Measurements from ENCODE around the gene CALHM5.
A peak's percentile ranks its signal among the peaks of the same experiment; 100 is the strongest.

The CALHM5 gene

DNA sequence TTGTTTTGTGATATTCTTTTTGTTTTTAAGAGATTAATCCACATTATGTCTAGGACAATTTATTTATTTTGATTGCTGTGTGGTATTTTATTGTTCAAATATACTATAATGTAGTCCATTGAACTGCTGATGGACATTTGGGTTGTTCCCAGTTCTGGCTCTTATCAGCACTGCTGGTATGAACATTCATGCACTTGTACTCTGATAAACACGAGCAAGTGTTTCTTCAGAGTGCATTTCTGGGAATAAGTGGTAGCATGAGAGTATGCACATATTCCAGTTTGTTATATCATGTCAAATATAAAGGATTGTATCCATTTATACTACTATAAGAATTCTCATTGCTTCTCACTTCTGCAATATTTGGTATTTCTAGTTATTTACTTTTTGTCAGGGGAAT lies 43.1 kb upstream of the CALHM5 start:
- no peak for TF ChIP-seq CTCF (conservative IDR thresholded peaks at IDR 0.05; ENCODE audit: control insufficient read depth, insufficient read depth, low read depth, low read length)
- DNase-seq (ENCODE audit: low read depth) = no peak
- no peak overlapping the region for H3K4me3 ChIP-seq (ENCODE audit: control insufficient read depth, low read depth, low read length)

DNA sequence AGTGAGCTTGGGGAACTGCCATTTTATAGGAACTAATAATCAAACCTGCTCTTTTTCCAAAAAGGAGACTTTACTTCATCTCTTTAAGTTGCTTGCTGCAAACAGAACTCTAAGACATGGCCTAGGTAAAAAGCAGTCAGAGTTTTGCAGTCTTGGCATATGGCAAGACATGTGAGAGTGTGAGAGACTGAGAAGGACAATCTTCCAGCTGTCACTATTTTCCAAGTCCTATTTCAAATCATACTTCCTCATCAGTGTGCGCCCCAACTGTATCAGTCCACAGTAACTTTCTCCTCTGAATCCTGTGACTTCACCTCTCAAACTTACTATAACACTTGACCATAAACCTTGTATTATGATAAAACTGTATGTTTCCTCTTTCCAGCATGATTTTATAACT lies 39.9 kb upstream of the CALHM5 start:
- DNase-seq (ENCODE audit: low read depth) = no peak
- no peak for TF ChIP-seq CTCF (conservative IDR thresholded peaks at IDR 0.05; ENCODE audit: control insufficient read depth, insufficient read depth, low read depth, low read length)

GRCh38 chr6:116472706-116473105 lies 38.7 kb upstream of the CALHM5 start:
- no peak for DNase-seq (ENCODE audit: low read depth)
- no peak overlapping the region for H3K4me3 ChIP-seq (ENCODE audit: control insufficient read depth, low read depth, low read length)
- TF ChIP-seq CTCF (conservative IDR thresholded peaks at IDR 0.05; ENCODE audit: control insufficient read depth, insufficient read depth, low read depth, low read length) = no peak

More for the DNA sequence above, 39.9 kb upstream of the CALHM5 start:
- H3K4me3 ChIP-seq (ENCODE audit: control insufficient read depth, low read depth, low read length) = no peak overlapping the region

DNA sequence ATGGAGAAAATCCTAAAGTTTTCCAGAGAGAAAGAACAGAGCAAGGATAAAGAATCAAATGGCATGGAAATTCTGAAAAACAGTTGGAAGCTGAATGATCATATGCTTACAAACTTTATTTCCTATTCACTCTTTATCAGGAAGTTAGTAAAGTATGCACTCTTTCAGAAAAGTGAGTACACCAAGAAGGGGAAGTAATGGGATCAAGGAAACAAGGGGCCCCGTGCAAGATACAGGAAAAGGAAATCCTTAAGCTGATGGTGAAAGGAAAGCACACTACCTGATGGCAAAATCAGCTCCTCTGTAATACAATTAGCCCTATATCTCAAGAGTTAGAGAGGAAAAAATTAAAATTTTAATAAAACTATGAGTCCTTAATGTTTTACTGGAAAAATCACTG lies 36.3 kb upstream of the CALHM5 start:
- DNase-seq (ENCODE audit: low read depth) = no peak
- no peak for TF ChIP-seq CTCF (conservative IDR thresholded peaks at IDR 0.05; ENCODE audit: control insufficient read depth, insufficient read depth, low read depth, low read length)
- no peak overlapping the region for H3K4me3 ChIP-seq (ENCODE audit: control insufficient read depth, low read depth, low read length)

DNA sequence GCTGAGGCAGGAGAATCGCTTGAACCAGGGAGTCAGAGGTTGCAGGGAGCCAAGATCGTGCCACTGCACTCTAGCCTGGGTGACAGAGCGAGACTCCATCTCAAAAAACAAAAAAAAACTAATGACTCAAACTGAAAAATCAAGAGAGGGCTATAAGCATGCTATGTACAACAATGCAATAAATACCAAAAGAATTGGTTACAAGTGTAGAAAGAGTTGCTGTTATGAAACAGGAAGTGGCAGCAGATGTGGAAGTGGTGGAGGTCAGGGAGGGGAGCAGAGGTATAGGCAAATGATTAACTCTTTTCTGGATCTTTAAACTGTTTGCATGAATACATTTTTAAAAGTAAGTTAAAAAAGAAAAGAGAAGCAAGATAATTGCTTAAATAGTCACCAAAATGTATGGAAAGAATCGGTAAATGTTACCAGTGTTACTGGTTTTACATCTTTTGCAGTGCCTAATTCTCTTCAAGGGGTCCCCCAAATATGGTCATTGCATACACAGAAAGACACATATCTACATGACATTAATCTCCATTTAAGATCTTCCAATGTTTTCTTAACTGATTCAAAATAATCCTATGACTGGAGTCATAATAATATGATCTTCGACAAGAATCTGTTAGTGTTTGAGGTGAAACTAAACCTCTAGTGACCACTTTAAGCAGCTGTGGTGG lies 35.3 kb upstream of the CALHM5 start:
- H3K4me3 ChIP-seq (ENCODE audit: control insufficient read depth, low read depth, low read length) = no peak overlapping the region
- no peak for TF ChIP-seq CTCF (conservative IDR thresholded peaks at IDR 0.05; ENCODE audit: control insufficient read depth, insufficient read depth, low read depth, low read length)
- peak; percentile 29 for DNase-seq (ENCODE audit: low read depth)

GRCh38 chr6:116482780-116483179 lies 28.7 kb upstream of the CALHM5 start:
- H3K4me3 ChIP-seq (ENCODE audit: control insufficient read depth, low read depth, low read length) = no peak overlapping the region
- DNase-seq (ENCODE audit: low read depth) = no peak
- no peak for TF ChIP-seq CTCF (conservative IDR thresholded peaks at IDR 0.05; ENCODE audit: control insufficient read depth, insufficient read depth, low read depth, low read length)

- H3K4me3 ChIP-seq (ENCODE audit: control insufficient read depth, low read depth, low read length) = no peak overlapping the region
- DNase-seq (ENCODE audit: low read depth) = no peak
- no peak for TF ChIP-seq CTCF (conservative IDR thresholded peaks at IDR 0.05; ENCODE audit: control insufficient read depth, insufficient read depth, low read depth, low read length)
Measured at GRCh38 chr6:116483616-116484015, 27.8 kb upstream of the CALHM5 start.

Measured in fibroblast of mammary gland (primary cell).